ENCODE data around the gene SPR. TPM values are rescaled to one million over a fixed set of nuclear protein-coding genes. Genes with fewer than 3 reads are reported as not detected.

SPR gene
- total and polyA plus RNA-seq, 2 of the 13 experiments (the other 11 are each of a cell fraction or from before 2014, with no cell fraction given): 34.0 to 96.0 TPM

- FAIRE-seq (no peak), DNase-seq (ENCODE audit: low spot score) (no peak), ATAC-seq (no peak)
- H2AFZ ChIP-seq (ENCODE audit: low read length): no peak overlapping the region
- intact Hi-C loops (cut with micrococcal nuclease; ENCODE audit: unreplicated experiment): no loop called here
- no peaks in the 10 kb centered on the region for H3K79me2 ChIP-seq (ENCODE audit: insufficient read depth, low read length)
- H3K9ac ChIP-seq (ENCODE audit: insufficient read depth, low read depth, low read length): no peak overlapping the region
- H4K20me1 ChIP-seq (ENCODE audit: insufficient read depth, low read length): peaks cover 7% of the 10 kb centered on the region; the same call in 1 of the 2 replicates
- no peak overlapping the region for H3K27ac ChIP-seq (ENCODE audit: extremely low read length, insufficient read depth, low read length)
- peaks cover 12 to 65% of the 10 kb centered on the region in 2 experiments for H3K27me3 ChIP-seq (ENCODE audit: control insufficient read depth in 1 of 2, insufficient read depth in 2 of 2, low read length in 2 of 2)
- H3K9me3 ChIP-seq (ENCODE audit: low read length): no peaks in the 10 kb centered on the region
- ChIA-PET CTCF (ENCODE audit: low intra/inter-chr PET ratio, low total read pairs) (interaction anchor here (5.1 kb wide), 1 partner anchor 38 kb away, joined by 67 read pairs; no protein-coding TSS in a partner anchor), POLR2A (interaction anchor here (0.9 kb wide), 1 partner anchor 9 kb away, joined by 3 read pairs; no protein-coding TSS in a partner anchor)
- 40% methylated on average over 4 of the region's 4 CpGs for WGBS (ENCODE audit: low lambda C conversion rate)
- no peak overlapping the region for H3K4me3 ChIP-seq (replicated peaks in 1 of 3; ENCODE audit: insufficient read depth in 1 of 3, low read depth in 2 of 3, low read length in 3 of 3)
- TF ChIP-seq KDM5A (IDR thresholded peaks at IDR 0.05; ENCODE audit: borderline replicate concordance, low read length): no peak
- no peak for TF ChIP-seq THAP9 (CRISPR knock-in tag; IDR thresholded peaks at IDR 0.05; ENCODE audit: borderline replicate concordance)
- no peak for TF ChIP-seq BATF2 (CRISPR knock-in tag; IDR thresholded peaks at IDR 0.05)
- no peak for TF ChIP-seq FOXO1 (CRISPR knock-in tag; IDR thresholded peaks at IDR 0.05)
- no peak for TF ChIP-seq SP1 (IDR thresholded peaks at IDR 0.05)
- no peak for TF ChIP-seq SP1 (CRISPR knock-in tag; IDR thresholded peaks at IDR 0.05)
- TF ChIP-seq ATRX (CRISPR knock-in tag; IDR thresholded peaks at IDR 0.05; ENCODE audit: borderline replicate concordance): no peak
- TF ChIP-seq NR0B2 (CRISPR knock-in tag; IDR thresholded peaks at IDR 0.05): no peak
- no peak for TF ChIP-seq NR2F1 (CRISPR knock-in tag; IDR thresholded peaks at IDR 0.05)
- TF ChIP-seq ZNF260 (CRISPR knock-in tag; IDR thresholded peaks at IDR 0.05; ENCODE audit: borderline replicate concordance, low read depth): no peak
- no peak for TF ChIP-seq ESRRA (CRISPR knock-in tag; IDR thresholded peaks at IDR 0.05; ENCODE audit: low read depth)
- no peak for TF ChIP-seq CHCHD3 (CRISPR knock-in tag; IDR thresholded peaks at IDR 0.05)
- no peak for TF ChIP-seq CEBPZ (IDR thresholded peaks at IDR 0.05; ENCODE audit: low read length)
- TF ChIP-seq AHR (CRISPR knock-in tag; IDR thresholded peaks at IDR 0.05): no peak
- H3K36me3 ChIP-seq (replicated peaks in 1 of 2; ENCODE audit: control insufficient read depth in 1 of 2, insufficient read depth in 2 of 2, low read length in 2 of 2): peaks cover 5 to 10% of the 10 kb centered on the region in 2 experiments; a peak in 4 of 5 replicates
- peaks cover 21% of the 10 kb centered on the region for H3K4me1 ChIP-seq (ENCODE audit: insufficient read depth, low read length)
- in situ Hi-C loops (cut with HindIII; ENCODE audit: extremely low pct_ligation_motif_present, low pct_unique_long_range_greater_than_20kb): no loop called here
- BruUV-seq (replicated peaks): no TSS peak
- H3K4me2 ChIP-seq (ENCODE audit: low read depth, low read length): no peak overlapping the region
Measured at GRCh38 chr2:72896446-72896845, 9.2 kb downstream of the SPR start.
